Kidney epithelial cell (primary cell): ENCODE measurements around the gene TRPT1. TPM values are rescaled to one million over a fixed set of nuclear protein-coding genes. Genes with fewer than 3 reads are reported as not detected.
"Not testable (repeated sequence)": the region's sequence is repeated elsewhere in the genome, so short reads cannot be mapped to it uniquely, and the experiment has no call there.

Source experiments
- DNase-seq: peaks from one replicate; pipeline ENCODE4 v3.0.0-alpha.2; 2010; ENCODE audit warnings: low read depth
- H3K27me3 ChIP-seq: 2 replicates; pipeline ENCODE4 v1.6.0; 2011; ENCODE audit warnings: low read length; ENCODE audit not compliant: control insufficient read depth, insufficient read depth
- H3K36me3 ChIP-seq: 2 replicates; pipeline ENCODE4 v1.5.1; 2011; ENCODE audit warnings: low read length; ENCODE audit not compliant: control insufficient read depth, insufficient read depth
- H3K4me3 ChIP-seq: 2 replicates; pipeline ENCODE4 v1.5.1; 2011; ENCODE audit warnings: low read depth, mild to moderate bottlenecking, control low read depth, low read length
- total RNA-seq: library from RNA; depleted of rRNA; stranded (reverse); fragments of >200 nt; gene quantifications from 2 replicates; pipeline ENCODE4 v1.2.3, GENCODE V29; 2015
- TF ChIP-seq, protein P1 (sequence below): IDR thresholded peaks from 2 replicates; pipeline ENCODE4 v1.5.1; 2011; ENCODE audit warnings: mild to moderate bottlenecking, moderate library complexity, low read length, control low read depth, inconsistent platforms; ENCODE audit not compliant: insufficient read depth, poor library complexity, severe bottlenecking

The TRPT1 gene
- total RNA-seq, 1 donor from 2014 or later, result 77.1 TPM

DNA sequence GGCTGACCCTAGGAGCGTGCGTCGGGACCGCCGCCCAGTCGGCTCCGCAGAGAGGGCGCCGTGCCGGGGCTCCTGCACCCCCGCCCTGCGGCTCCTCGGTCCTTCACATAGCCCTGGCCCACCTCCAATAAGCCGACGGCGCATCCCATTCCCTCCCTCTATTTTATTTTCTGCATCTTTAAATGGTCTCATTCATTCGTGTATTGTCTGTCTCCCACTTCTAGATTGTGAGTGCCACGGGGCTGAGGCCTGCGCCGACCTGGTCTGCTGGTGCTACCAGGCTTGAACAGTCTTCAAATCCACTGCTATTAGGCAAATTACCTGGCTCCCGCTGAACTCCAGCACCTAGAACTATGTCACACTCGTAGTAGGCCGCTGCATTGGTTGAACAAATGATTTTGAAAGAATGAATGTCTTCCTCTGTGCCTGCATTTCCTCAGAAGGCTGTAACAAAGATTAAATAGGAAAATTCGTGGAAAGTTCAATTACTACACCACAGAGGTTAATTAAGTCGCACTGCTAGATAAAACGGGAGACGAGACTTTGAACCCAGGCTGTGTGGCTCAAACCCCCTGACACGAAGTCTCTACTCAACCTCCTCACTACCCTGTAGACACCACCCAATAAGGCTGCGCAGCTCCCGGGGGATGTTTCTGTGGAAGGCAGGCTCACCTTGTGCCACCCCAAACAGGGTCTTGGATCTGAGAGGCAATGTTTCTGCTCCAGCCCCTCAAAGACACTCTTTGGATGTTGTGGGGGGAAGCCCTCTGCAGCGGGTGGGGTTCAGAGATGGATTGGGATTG, 21.9 kb upstream of the TRPT1 start:
- peak overlapping the region; percentile 51 for H3K4me3 ChIP-seq
- no peaks in the 10 kb centered on the region for H3K27me3 ChIP-seq
- TF ChIP-seq, protein P1, sequence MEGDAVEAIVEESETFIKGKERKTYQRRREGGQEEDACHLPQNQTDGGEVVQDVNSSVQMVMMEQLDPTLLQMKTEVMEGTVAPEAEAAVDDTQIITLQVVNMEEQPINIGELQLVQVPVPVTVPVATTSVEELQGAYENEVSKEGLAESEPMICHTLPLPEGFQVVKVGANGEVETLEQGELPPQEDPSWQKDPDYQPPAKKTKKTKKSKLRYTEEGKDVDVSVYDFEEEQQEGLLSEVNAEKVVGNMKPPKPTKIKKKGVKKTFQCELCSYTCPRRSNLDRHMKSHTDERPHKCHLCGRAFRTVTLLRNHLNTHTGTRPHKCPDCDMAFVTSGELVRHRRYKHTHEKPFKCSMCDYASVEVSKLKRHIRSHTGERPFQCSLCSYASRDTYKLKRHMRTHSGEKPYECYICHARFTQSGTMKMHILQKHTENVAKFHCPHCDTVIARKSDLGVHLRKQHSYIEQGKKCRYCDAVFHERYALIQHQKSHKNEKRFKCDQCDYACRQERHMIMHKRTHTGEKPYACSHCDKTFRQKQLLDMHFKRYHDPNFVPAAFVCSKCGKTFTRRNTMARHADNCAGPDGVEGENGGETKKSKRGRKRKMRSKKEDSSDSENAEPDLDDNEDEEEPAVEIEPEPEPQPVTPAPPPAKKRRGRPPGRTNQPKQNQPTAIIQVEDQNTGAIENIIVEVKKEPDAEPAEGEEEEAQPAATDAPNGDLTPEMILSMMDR, result no peak
- DNase-seq, result no peak
- peaks cover 3% of the 10 kb centered on the region for H3K36me3 ChIP-seq

DNA sequence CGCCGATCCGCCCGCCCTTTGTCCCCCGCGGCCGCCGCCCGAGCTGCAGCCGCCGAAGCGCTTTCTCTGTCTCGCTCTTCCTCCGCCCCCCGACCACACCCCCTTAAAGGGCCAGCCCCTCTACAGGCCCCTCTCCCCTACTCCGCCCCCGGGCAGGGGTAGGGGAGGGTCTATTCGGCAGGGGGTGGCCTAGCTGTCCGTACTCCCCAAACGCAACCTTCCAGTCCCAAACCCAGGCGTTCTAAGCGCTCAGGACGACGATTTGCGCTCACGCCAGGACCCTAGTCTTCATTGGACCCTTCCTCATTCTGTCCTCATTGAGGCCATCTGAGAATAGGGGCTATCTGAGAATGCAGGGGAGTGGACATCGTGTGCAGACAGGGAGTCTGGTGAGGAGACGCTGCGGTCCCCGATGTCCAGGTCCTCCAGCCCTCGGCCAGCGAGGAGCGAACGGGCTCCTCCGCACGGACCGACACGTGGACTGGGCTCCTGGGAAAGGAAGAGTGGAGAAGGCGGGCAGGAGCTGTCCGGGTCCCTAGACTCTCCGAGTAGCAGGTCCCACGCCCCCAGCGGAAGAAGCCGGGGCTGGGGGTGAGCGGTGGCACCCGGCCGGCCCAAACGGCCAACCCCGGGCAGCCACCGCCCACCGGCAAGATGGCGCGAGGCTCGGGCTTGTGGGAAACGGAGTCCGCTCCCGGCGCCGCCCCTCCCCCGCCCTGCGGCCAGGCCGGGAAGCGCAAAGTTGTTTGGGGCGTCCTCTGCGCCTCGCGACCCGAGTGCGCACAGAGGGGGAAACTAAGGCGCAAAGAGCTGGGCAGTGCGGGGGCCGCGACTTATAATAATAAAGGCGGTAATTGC, 21.1 kb upstream of the TRPT1 start, which contains the start of gene PPP1R14B:
Gene PPP1R14B (minus strand): TSS at position 73 of the 858 bp plus-strand sequence. CDS start 270 bp downstream, outside the sequence.
- no peak for DNase-seq
- Histone ChIP-seq H3K4me3 (peak within 1 kb of the TSS; percentile 71), H3K27me3 (no peaks in the 10 kb centered on the region), H3K36me3 (peaks cover 3% of the 10 kb centered on the region)
- TF ChIP-seq, protein P1, result no peak

DNA sequence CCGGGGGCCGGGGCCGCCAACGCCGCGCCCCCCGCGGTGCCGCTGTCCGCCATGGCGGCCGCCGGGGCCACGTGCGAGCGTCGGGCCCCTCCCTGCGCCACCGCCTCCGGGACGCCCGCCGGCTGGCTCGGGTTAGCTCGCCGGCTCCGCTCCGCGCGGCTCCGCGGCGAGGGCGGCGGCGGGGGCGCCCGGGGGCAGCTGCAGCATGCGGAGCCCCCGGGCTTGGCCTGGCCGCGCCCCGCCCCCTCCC, 20.6 kb upstream of the TRPT1 start:
- H3K4me3 ChIP-seq, result peak overlapping the region; percentile 71
- not testable (repeated sequence) for H3K27me3 ChIP-seq, DNase-seq, H3K36me3 ChIP-seq

DNA sequence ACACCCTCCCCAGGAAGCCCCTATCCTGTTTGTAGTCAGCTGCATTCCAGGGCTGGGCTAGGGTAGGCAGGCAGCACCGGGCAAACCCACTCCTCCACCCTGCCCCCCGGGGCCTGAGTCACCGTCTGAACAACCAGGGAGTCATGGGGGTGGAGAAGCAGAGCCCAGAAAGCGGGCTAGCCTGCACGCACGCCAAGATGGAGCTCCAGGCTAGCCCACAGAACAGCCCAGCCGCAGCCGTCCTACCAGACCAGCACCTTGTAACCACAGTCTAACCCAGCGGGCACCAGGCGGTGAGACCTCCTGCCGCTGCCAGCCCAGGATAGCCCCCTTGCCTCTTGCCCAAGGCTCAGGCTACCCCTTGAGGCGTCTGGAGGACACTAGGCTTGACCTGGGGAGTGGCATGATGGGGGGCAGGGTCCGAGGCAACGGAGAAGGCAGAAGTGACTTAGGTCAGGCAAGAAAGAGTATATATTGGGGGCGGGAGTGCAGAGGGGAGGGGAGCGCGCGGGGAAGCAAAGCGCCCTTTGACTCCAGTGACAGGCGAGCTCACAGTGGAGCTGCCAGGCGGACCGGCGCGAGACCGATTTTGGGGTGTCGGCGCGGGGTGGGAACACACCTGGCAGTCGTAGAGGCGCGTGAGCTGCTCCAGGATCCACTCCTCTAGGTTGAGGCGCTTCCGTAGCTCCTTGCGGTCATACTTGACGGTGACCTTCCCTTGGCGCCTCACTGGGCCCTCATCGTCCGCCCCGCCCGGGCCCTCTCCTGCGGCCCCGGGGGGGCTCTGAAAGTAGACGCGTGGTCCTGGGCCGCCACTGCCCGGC, 20.0 kb upstream of the TRPT1 start:
- H3K4me3 ChIP-seq, result peak overlapping the region; percentile 71
- TF ChIP-seq, protein P1, result no peak
- H3K27me3 ChIP-seq, result no peaks in the 10 kb centered on the region
- peaks cover 3% of the 10 kb centered on the region for H3K36me3 ChIP-seq
- peak; percentile 85 for DNase-seq

DNA sequence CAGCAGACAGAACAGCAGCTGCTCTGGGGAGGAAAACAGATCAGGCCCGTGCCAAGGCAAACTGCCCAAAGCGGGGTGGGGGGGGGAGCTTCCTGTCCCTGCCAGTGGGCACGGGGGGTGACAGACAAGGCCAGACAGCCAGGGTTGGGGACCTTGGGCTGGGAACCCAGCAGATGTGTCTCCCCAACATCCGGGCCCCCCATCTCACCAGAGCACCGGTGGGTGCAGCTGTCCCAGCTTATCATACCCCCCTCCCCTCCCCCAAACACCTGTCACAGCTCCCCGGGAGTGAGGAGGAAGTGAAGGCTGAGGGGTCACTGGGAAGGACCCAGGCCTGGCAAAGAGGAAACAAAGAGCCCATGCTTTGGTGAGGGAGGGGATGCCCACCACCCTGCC, 19.4 kb upstream of the TRPT1 start:
- Histone ChIP-seq H3K36me3 (peaks cover 3% of the 10 kb centered on the region), H3K4me3 (peak overlapping the region; percentile 71), H3K27me3 (no peaks in the 10 kb centered on the region)
- DNase-seq, result no peak
- TF ChIP-seq, protein P1, result no peak

DNA sequence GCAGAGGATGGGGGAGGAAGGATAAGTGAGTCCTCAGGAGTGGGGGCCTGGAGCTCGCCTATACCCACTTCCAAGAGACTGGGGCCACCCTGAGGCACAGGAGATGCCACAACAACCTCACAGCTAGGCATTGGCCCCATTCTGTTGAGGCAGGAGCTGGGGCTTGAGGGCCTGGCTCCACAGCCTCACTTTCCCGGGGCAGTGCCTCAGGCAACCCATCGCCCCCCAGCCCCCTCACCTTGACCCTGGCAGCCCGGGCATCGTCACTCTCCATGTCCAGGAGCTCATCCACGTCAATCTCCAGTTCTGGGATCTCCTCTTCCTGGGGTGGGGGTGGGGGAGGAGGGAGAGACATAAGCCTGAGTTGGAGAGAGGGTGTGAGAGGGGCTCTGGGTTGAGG, 19.0 kb upstream of the TRPT1 start:
- Histone ChIP-seq H3K4me3 (peak overlapping the region; percentile 71), H3K27me3 (no peaks in the 10 kb centered on the region), H3K36me3 (peaks cover 3% of the 10 kb centered on the region)
- TF ChIP-seq, protein P1, result no peak
- no peak for DNase-seq
